ENCODE data around the gene SLC6A12. TPM values are rescaled to one million over a fixed set of nuclear protein-coding genes. Genes with fewer than 3 reads are reported as not detected.
"Not testable (repeated sequence)": the region's sequence is repeated elsewhere in the genome, so short reads cannot be mapped to it uniquely, and the experiment has no call there.

Gene SLC6A12
- total RNA-seq, 5 donors from 2014 or later (not counting 1 experiment from before 2014, with no cell fraction given) = 0.85 TPM; not detected in 4

GRCh38 chr12:237026-237815 is 23.3 kb upstream of the SLC6A12 start:
- Mint-ChIP-seq H3K27me3 (peaks cover 17 to 24% of the 10 kb centered on the region in 2 donors), H3K36me3 (peaks cover 8% of the 10 kb centered on the region), H3K27ac (no peak overlapping the region), H3K4me3 (no peak overlapping the region), H3K4me1 (no peaks in the 10 kb centered on the region), H3K9me3 (peaks cover 6 to 19% (median 11%) of the 10 kb centered on the region in 3 donors)
- no peak overlapping the region for H3K27ac ChIP-seq (ENCODE audit: low read length)
- ChIA-PET CTCF (no interaction called here), POLR2A (no interaction called here)
- peaks cover 0 to 32% of the 10 kb centered on the region in 2 experiments for H3K27me3 ChIP-seq (replicated peaks in 1 of 2; ENCODE audit: control insufficient read depth in 2 of 2, extremely low read depth in 1 of 2, insufficient read depth in 2 of 2, low read length in 1 of 2)
- no peaks in the 10 kb centered on the region for H3K36me3 ChIP-seq (ENCODE audit: control insufficient read depth in 2 of 2, extremely low read depth in 1 of 2, insufficient read depth in 1 of 2, low read length in 1 of 2)
- no peak for ATAC-seq (replicated peaks in 1 of 4)
- H3K9me3 ChIP-seq = no peaks in the 10 kb centered on the region
- H3K4me1 ChIP-seq (ENCODE audit: control insufficient read depth in 1 of 2, extremely low read depth in 1 of 2, insufficient read depth in 2 of 2, low read length in 2 of 2) = no peaks in the 10 kb centered on the region
- H3K4me3 ChIP-seq (ENCODE audit: control insufficient read depth in 1 of 2, extremely low read depth in 1 of 2, low read length in 1 of 2) = no peak overlapping the region
- no peak for DNase-seq
- 78% methylated on average over 8 of the region's 13 CpGs for WGBS (ENCODE audit: insufficient coverage)

- H3K9me3 ChIP-seq = no peaks in the 10 kb centered on the region
- Mint-ChIP-seq H3K27me3 (peaks cover 17 to 21% of the 10 kb centered on the region in 2 donors), H3K4me1 (no peaks in the 10 kb centered on the region), H3K4me3 (no peak overlapping the region), H3K36me3 (peaks cover 8% of the 10 kb centered on the region), H3K27ac (no peak overlapping the region), H3K9me3 (peaks cover 6 to 19% (median 11%) of the 10 kb centered on the region in 3 donors)
- 80% methylated on average over 1 of the region's 3 CpGs for WGBS (ENCODE audit: insufficient coverage)
- ATAC-seq (replicated peaks in 1 of 4) (no peak), DNase-seq (no peak)
- POLR2A ChIA-PET = no interaction called here
- peaks cover 0 to 31% of the 10 kb centered on the region in 2 experiments for H3K27me3 ChIP-seq (replicated peaks in 1 of 2; ENCODE audit: control insufficient read depth in 2 of 2, extremely low read depth in 1 of 2, insufficient read depth in 2 of 2, low read length in 1 of 2)
- CTCF ChIA-PET = no interaction called here
- H3K4me3 ChIP-seq (ENCODE audit: control insufficient read depth in 1 of 2, extremely low read depth in 1 of 2, low read length in 1 of 2) = no peak overlapping the region
- no peaks in the 10 kb centered on the region for H3K36me3 ChIP-seq (ENCODE audit: control insufficient read depth in 2 of 2, extremely low read depth in 1 of 2, insufficient read depth in 1 of 2, low read length in 1 of 2)
- no peaks in the 10 kb centered on the region for H3K4me1 ChIP-seq (ENCODE audit: control insufficient read depth in 1 of 2, extremely low read depth in 1 of 2, insufficient read depth in 2 of 2, low read length in 2 of 2)
- no peak overlapping the region for H3K27ac ChIP-seq (ENCODE audit: low read length)
These were observed 22.5 kb upstream of the SLC6A12 start for GRCh38 chr12:236445-236844.

GRCh38 chr12:235967-236366 is 22.0 kb upstream of the SLC6A12 start:
- H3K36me3 ChIP-seq (ENCODE audit: control insufficient read depth in 2 of 2, extremely low read depth in 1 of 2, insufficient read depth in 1 of 2, low read length in 1 of 2); POLR2A ChIA-PET; H3K9me3 ChIP-seq; H3K4me1 ChIP-seq (ENCODE audit: control insufficient read depth in 1 of 2, extremely low read depth in 1 of 2, insufficient read depth in 2 of 2, low read length in 2 of 2); H3K4me3 ChIP-seq (ENCODE audit: control insufficient read depth in 1 of 2, extremely low read depth in 1 of 2, low read length in 1 of 2); DNase-seq; CTCF ChIA-PET; H3K4me1 Mint-ChIP-seq; ATAC-seq (replicated peaks in 1 of 4); H3K4me3 Mint-ChIP-seq; H3K27ac ChIP-seq (ENCODE audit: low read length); H3K27ac Mint-ChIP-seq; H3K36me3 Mint-ChIP-seq: not testable (repeated sequence)
- H3K27me3 ChIP-seq (replicated peaks in 1 of 2; ENCODE audit: control insufficient read depth in 2 of 2, extremely low read depth in 1 of 2, insufficient read depth in 2 of 2, low read length in 1 of 2) = peaks cover 0 to 31% of the 10 kb centered on the region in 2 experiments
- H3K9me3 Mint-ChIP-seq = peaks cover 6 to 19% (median 11%) of the 10 kb centered on the region in 3 donors
- peaks cover 17 to 23% of the 10 kb centered on the region in 2 donors for H3K27me3 Mint-ChIP-seq
- whole genome bisulfite sequencing (ENCODE audit: insufficient coverage) = no CpG with 5 or more reads among the region's 4 CpGs

- Mint-ChIP-seq H3K4me3 (no peak overlapping the region), H3K36me3 (peaks cover 8% of the 10 kb centered on the region), H3K27me3 (peaks cover 12 to 20% of the 10 kb centered on the region in 2 donors), H3K9me3 (peaks cover 6 to 19% (median 11%) of the 10 kb centered on the region in 3 donors), H3K27ac (no peak overlapping the region), H3K4me1 (no peaks in the 10 kb centered on the region)
- Histone ChIP-seq H3K9me3 (no peaks in the 10 kb centered on the region), H3K4me1 (ENCODE audit: control insufficient read depth in 1 of 2, extremely low read depth in 1 of 2, insufficient read depth in 2 of 2, low read length in 2 of 2) (no peaks in the 10 kb centered on the region), H3K36me3 (ENCODE audit: control insufficient read depth in 2 of 2, extremely low read depth in 1 of 2, insufficient read depth in 1 of 2, low read length in 1 of 2) (no peaks in the 10 kb centered on the region), H3K27me3 (replicated peaks in 1 of 2; ENCODE audit: control insufficient read depth in 2 of 2, extremely low read depth in 1 of 2, insufficient read depth in 2 of 2, low read length in 1 of 2) (peaks cover 0 to 28% of the 10 kb centered on the region in 2 experiments), H3K4me3 (ENCODE audit: control insufficient read depth in 1 of 2, extremely low read depth in 1 of 2, low read length in 1 of 2) (no peak overlapping the region), H3K27ac (ENCODE audit: low read length) (no peak overlapping the region)
- ChIA-PET CTCF (no interaction called here), POLR2A (no interaction called here)
- WGBS (ENCODE audit: insufficient coverage) = 92% methylated on average over 9 of the region's 10 CpGs
- no peak for DNase-seq
- ATAC-seq (replicated peaks in 1 of 4) = no peak
These were observed 21.0 kb upstream of the SLC6A12 start for GRCh38 chr12:234891-235415.

- Histone ChIP-seq H3K4me1 (ENCODE audit: control insufficient read depth in 1 of 2, extremely low read depth in 1 of 2, insufficient read depth in 2 of 2, low read length in 2 of 2) (no peaks in the 10 kb centered on the region), H3K9me3 (no peaks in the 10 kb centered on the region), H3K27me3 (replicated peaks in 1 of 2; ENCODE audit: control insufficient read depth in 2 of 2, extremely low read depth in 1 of 2, insufficient read depth in 2 of 2, low read length in 1 of 2) (peaks cover 0 to 32% of the 10 kb centered on the region in 2 experiments), H3K4me3 (ENCODE audit: control insufficient read depth in 1 of 2, extremely low read depth in 1 of 2, low read length in 1 of 2) (no peak overlapping the region), H3K27ac (ENCODE audit: low read length) (no peak overlapping the region), H3K36me3 (ENCODE audit: control insufficient read depth in 2 of 2, extremely low read depth in 1 of 2, insufficient read depth in 1 of 2, low read length in 1 of 2) (no peaks in the 10 kb centered on the region)
- no peaks in the 10 kb centered on the region for H3K4me1 Mint-ChIP-seq
- CTCF ChIA-PET = no interaction called here
- POLR2A ChIA-PET = no interaction called here
- peaks cover 9 to 16% of the 10 kb centered on the region in 2 donors for H3K27me3 Mint-ChIP-seq
- no peak overlapping the region for H3K27ac Mint-ChIP-seq
- DNase-seq (no peak), ATAC-seq (replicated peaks in 1 of 4) (no peak)
- H3K36me3 Mint-ChIP-seq = peaks cover 8% of the 10 kb centered on the region
- H3K9me3 Mint-ChIP-seq = peaks cover 6 to 19% (median 11%) of the 10 kb centered on the region in 3 donors
- H3K4me3 Mint-ChIP-seq = no peak overlapping the region
- WGBS (ENCODE audit: insufficient coverage) = no CpG with 5 or more reads among the region's 7 CpGs
These were observed 20.1 kb upstream of the SLC6A12 start for GRCh38 chr12:234019-234418.

- no peak overlapping the region for H3K4me3 Mint-ChIP-seq
- Histone ChIP-seq H3K36me3 (ENCODE audit: control insufficient read depth in 2 of 2, extremely low read depth in 1 of 2, insufficient read depth in 1 of 2, low read length in 1 of 2) (no peaks in the 10 kb centered on the region), H3K27ac (ENCODE audit: low read length) (no peak overlapping the region), H3K4me3 (ENCODE audit: control insufficient read depth in 1 of 2, extremely low read depth in 1 of 2, low read length in 1 of 2) (no peak overlapping the region), H3K9me3 (no peaks in the 10 kb centered on the region), H3K4me1 (ENCODE audit: control insufficient read depth in 1 of 2, extremely low read depth in 1 of 2, insufficient read depth in 2 of 2, low read length in 2 of 2) (no peaks in the 10 kb centered on the region), H3K27me3 (replicated peaks in 1 of 2; ENCODE audit: control insufficient read depth in 2 of 2, extremely low read depth in 1 of 2, insufficient read depth in 2 of 2, low read length in 1 of 2) (peaks cover 0 to 36% of the 10 kb centered on the region in 2 experiments)
- ATAC-seq (replicated peaks in 1 of 4) (no peak), DNase-seq (no peak)
- WGBS (ENCODE audit: insufficient coverage) = no CpG with 5 or more reads among the region's 3 CpGs
- no peak overlapping the region for H3K27ac Mint-ChIP-seq
- peaks cover 11 to 15% of the 10 kb centered on the region in 2 donors for H3K27me3 Mint-ChIP-seq
- CTCF ChIA-PET = no interaction called here
- POLR2A ChIA-PET = no interaction called here
- peaks cover 6 to 19% (median 11%) of the 10 kb centered on the region in 3 donors for H3K9me3 Mint-ChIP-seq
- peaks cover 8% of the 10 kb centered on the region for H3K36me3 Mint-ChIP-seq
- H3K4me1 Mint-ChIP-seq = no peaks in the 10 kb centered on the region
These were observed 19.6 kb upstream of the SLC6A12 start for GRCh38 chr12:233615-233968.
